WTC11 (cell line): ENCODE data around the gene PACSIN1. TPM values are rescaled to one million over a fixed set of nuclear protein-coding genes. Genes with fewer than 3 reads are reported as not detected.

Experiments used
- ATAC-seq: fragments of 200-7000 bp; cut with Tn5 transposase; 2 replicates; pipeline ENCODE4 v1.10.0; 2021; ENCODE audit warnings: mild to moderate bottlenecking, moderate library complexity
- CTCF ChIA-PET: fragments of 300-600 bp; sonication (Branson Sonifier 250); formaldehyde crosslinking; loops from one replicate; lab custom pipeline; 2021; ENCODE audit warnings: antibody characterized with exemption; lab: Charles Lee
- POLR2A ChIA-PET: fragments of 350-600 bp; sonication (Branson Sonifier 250); formaldehyde crosslinking; loops from one replicate; lab custom pipeline; 2021; ENCODE audit warnings: antibody characterized with exemption; lab: Charles Lee
- DNase-seq: peaks from one replicate; pipeline ENCODE4 v3.0.0; 2021; ENCODE audit warnings: low spot score
- H3K27ac Mint-ChIP-seq: 2 replicates; pipeline ENCODE4 v1.8.0; 2021; ENCODE audit warnings: mixed read lengths
- H3K27me3 Mint-ChIP-seq: 2 replicates; pipeline ENCODE4 v1.8.0; 2021; ENCODE audit warnings: low read depth, mild to moderate bottlenecking, moderate library complexity, mixed read lengths
- H3K36me3 Mint-ChIP-seq: 2 replicates; pipeline ENCODE4 v1.8.0; 2021; ENCODE audit warnings: mixed read lengths
- H3K4me1 Mint-ChIP-seq: 2 replicates; pipeline ENCODE4 v1.8.0; 2022; ENCODE audit warnings: mixed read lengths
- H3K4me3 Mint-ChIP-seq: 2 replicates; pipeline ENCODE4 v1.8.0; 2021; ENCODE audit warnings: mild to moderate bottlenecking, moderate library complexity, mixed read lengths
- H3K9me3 Mint-ChIP-seq: 2 replicates; pipeline ENCODE4 v1.8.0; 2021; ENCODE audit warnings: mixed read lengths
- AR ChIP-seq: fragments of 250-450 bp; sonication (Bioruptor Pico); IDR thresholded peaks from 2 replicates; pipeline ENCODE4 v1.9.0; 2021; ENCODE audit warnings: mild to moderate bottlenecking
- CDX4 ChIP-seq: fragments of 250-450 bp; sonication (Bioruptor Pico); IDR thresholded peaks from 2 replicates; pipeline ENCODE4 v1.9.0; 2021; ENCODE audit warnings: moderate library complexity, mild to moderate bottlenecking, inconsistent platforms, borderline replicate concordance
- ERG ChIP-seq: fragments of 250-450 bp; sonication (Bioruptor Pico); IDR thresholded peaks from 2 replicates; pipeline ENCODE4 v1.8.0; 2021; ENCODE audit warnings: mild to moderate bottlenecking
- ESRRA ChIP-seq: sonication (generic); formaldehyde crosslinking; IDR thresholded peaks from 2 replicates; pipeline ENCODE4 v1.8.1; 2022; ENCODE audit warnings: mild to moderate bottlenecking, missing genetic modification reagents, borderline replicate concordance
- FOXP1 ChIP-seq: sonication (generic); formaldehyde crosslinking; IDR thresholded peaks from 2 replicates; pipeline ENCODE4 v1.8.0; 2022; ENCODE audit warnings: missing genetic modification reagents, mild to moderate bottlenecking, moderate library complexity, borderline replicate concordance
- HMGXB4 ChIP-seq: sonication (generic); formaldehyde crosslinking; IDR thresholded peaks from 2 replicates; pipeline ENCODE4 v1.8.1; 2023; ENCODE audit warnings: mild to moderate bottlenecking, moderate library complexity, missing genetic modification reagents
- KAT7 ChIP-seq: sonication (generic); formaldehyde crosslinking; IDR thresholded peaks from 2 replicates; pipeline ENCODE4 v1.8.1; 2023; ENCODE audit warnings: missing genetic modification reagents, mild to moderate bottlenecking, borderline replicate concordance
- MYBL2 ChIP-seq: sonication (generic); formaldehyde crosslinking; IDR thresholded peaks from 2 replicates; pipeline ENCODE4 v1.8.1; 2023; ENCODE audit warnings: mild to moderate bottlenecking, moderate library complexity, missing genetic modification reagents
- NR1H2 ChIP-seq: sonication (generic); formaldehyde crosslinking; IDR thresholded peaks from 2 replicates; pipeline ENCODE4 v1.9.0; 2021; ENCODE audit warnings: mild to moderate bottlenecking, moderate library complexity, missing genetic modification reagents
- RELA ChIP-seq: sonication (generic); formaldehyde crosslinking; IDR thresholded peaks from 2 replicates; pipeline ENCODE4 v1.8.1; 2022; ENCODE audit warnings: missing genetic modification reagents, mild to moderate bottlenecking, borderline replicate concordance
- RORB ChIP-seq: fragments of 250-450 bp; sonication (Bioruptor Pico); IDR thresholded peaks from 2 replicates; pipeline ENCODE4 v1.9.0; 2021; ENCODE audit warnings: mild to moderate bottlenecking
- USF1 ChIP-seq: sonication (generic); formaldehyde crosslinking; IDR thresholded peaks from 2 replicates; pipeline ENCODE4 v1.8.0; 2022; ENCODE audit warnings: mild to moderate bottlenecking, missing genetic modification reagents
- USF2 ChIP-seq: sonication (generic); formaldehyde crosslinking; IDR thresholded peaks from 2 replicates; pipeline ENCODE4 v1.8.1; 2023; ENCODE audit warnings: mild to moderate bottlenecking, missing genetic modification reagents, moderate library complexity
- ZMAT4 ChIP-seq: fragments of 250-450 bp; sonication (Bioruptor Pico); IDR thresholded peaks from 2 replicates; pipeline ENCODE4 v1.9.0; 2021; ENCODE audit warnings: mild to moderate bottlenecking
- ZNF121 ChIP-seq: sonication (generic); formaldehyde crosslinking; IDR thresholded peaks from 2 replicates; pipeline ENCODE4 v1.8.0; 2023; ENCODE audit warnings: missing genetic modification reagents
- ZNF232 ChIP-seq: sonication (generic); formaldehyde crosslinking; IDR thresholded peaks from 2 replicates; pipeline ENCODE4 v1.8.0; 2022; ENCODE audit warnings: mild to moderate bottlenecking, missing genetic modification reagents
- ZNF416 ChIP-seq: fragments of 250-450 bp; sonication (Bioruptor Pico); IDR thresholded peaks from 2 replicates; pipeline ENCODE4 v1.9.0; 2021; ENCODE audit warnings: mild to moderate bottlenecking, inconsistent platforms
- ZNF425 ChIP-seq: fragments of 250-450 bp; sonication (Bioruptor Pico); conservative IDR thresholded peaks from 2 replicates; pipeline ENCODE4 v1.9.0; 2021; ENCODE audit warnings: mild to moderate bottlenecking
- total RNA-seq: library from RNA; stranded (reverse); gene quantifications from 3 replicates; pipeline ENCODE4 v1.2.3, GENCODE V29; 2021

The PACSIN1 gene
- total RNA-seq, 1 experiment from 2014 or later, result 12.6 TPM

- H3K4me1 Mint-ChIP-seq, result peaks cover 12% of the 10 kb centered on the region
- no peaks in the 10 kb centered on the region for H3K27me3 Mint-ChIP-seq
- DNase-seq (no peak), ATAC-seq (no peak)
- no peaks in the 10 kb centered on the region for H3K36me3 Mint-ChIP-seq
- H3K9me3 Mint-ChIP-seq, result peaks cover 4% of the 10 kb centered on the region; the same call in 1 of the 2 replicates
- H3K27ac Mint-ChIP-seq, result no peak overlapping the region
- H3K4me3 Mint-ChIP-seq, result no peak overlapping the region
- TF ChIP-seq RORB (CRISPR knock-in tag) (no peak), ZNF416 (CRISPR knock-in tag) (no peak), CDX4 (no peak), HMGXB4 (CRISPR knock-in tag) (no peak), ZMAT4 (no peak)
- ChIA-PET CTCF (no interaction called here), POLR2A (no interaction called here)
Observed at GRCh38 chr6:34489207-34489805, 23.4 kb downstream of the PACSIN1 start.

- Mint-ChIP-seq H3K4me1 (peaks cover 9% of the 10 kb centered on the region), H3K27me3 (no peaks in the 10 kb centered on the region), H3K4me3 (no peak overlapping the region), H3K36me3 (no peaks in the 10 kb centered on the region), H3K9me3 (peaks cover 4% of the 10 kb centered on the region; the same call in 1 of the 2 replicates), H3K27ac (no peak overlapping the region)
- ChIA-PET POLR2A (no interaction called here), CTCF (interaction anchor here (0.7 to 1.7 kb wide), 2 partner anchors 30 to 119 kb away, joined by 3 to 6 read pairs; no protein-coding TSS in a partner anchor)
- TF ChIP-seq RELA (CRISPR knock-in tag) (no peak), RORB (CRISPR knock-in tag) (no peak), ZNF232 (no peak), FOXP1 (CRISPR knock-in tag) (no peak), ZNF121 (CRISPR knock-in tag) (peak; percentile 74; the same call in 1 of the 2 replicates), MYBL2 (CRISPR knock-in tag) (no peak)
- ATAC-seq (peak; percentile 28; the same call in 1 of the 2 replicates), DNase-seq (no peak)
Observed at GRCh38 chr6:34490390-34491090, 24.7 kb downstream of the PACSIN1 start.

- Mint-ChIP-seq H3K27ac (no peak overlapping the region), H3K36me3 (no peaks in the 10 kb centered on the region), H3K9me3 (peaks cover 4% of the 10 kb centered on the region; the same call in 1 of the 2 replicates), H3K4me3 (no peak overlapping the region), H3K4me1 (peaks cover 9% of the 10 kb centered on the region), H3K27me3 (no peaks in the 10 kb centered on the region)
- DNase-seq (no peak), ATAC-seq (peak; percentile 39; the same call in 1 of the 2 replicates)
- ChIA-PET CTCF (interaction anchor here (0.7 to 1.7 kb wide), 2 partner anchors 31 to 118 kb away, joined by 3 to 6 read pairs; no protein-coding TSS in a partner anchor), POLR2A (no interaction called here)
- TF ChIP-seq ERG (CRISPR knock-in tag), result no peak
- TF ChIP-seq NR1H2 (CRISPR knock-in tag), result no peak
- no peak for TF ChIP-seq MYBL2 (CRISPR knock-in tag)
- TF ChIP-seq ZNF425 (CRISPR knock-in tag), result no peak
- TF ChIP-seq USF2, result no peak
- no peak for TF ChIP-seq AR (CRISPR knock-in tag)
- TF ChIP-seq USF1, result no peak
- TF ChIP-seq KAT7 (CRISPR knock-in tag), result no peak
- no peak for TF ChIP-seq ESRRA (CRISPR knock-in tag)
Observed at GRCh38 chr6:34491091-34491430, 25.2 kb downstream of the PACSIN1 start.
